DMS153 (cell line): ENCODE measurements around the gene DCDC2C.
A peak's percentile ranks its signal among the peaks of the same experiment; 100 is the strongest.
"Not testable (repeated sequence)": the region's sequence is repeated elsewhere in the genome, so short reads cannot be mapped to it uniquely, and the experiment has no call there.

Source experiments
- DNase-seq: peaks from one replicate; lab custom pipeline; 2025; lab: John Stamatoyannopoulos, UW

Gene DCDC2C

DNA sequence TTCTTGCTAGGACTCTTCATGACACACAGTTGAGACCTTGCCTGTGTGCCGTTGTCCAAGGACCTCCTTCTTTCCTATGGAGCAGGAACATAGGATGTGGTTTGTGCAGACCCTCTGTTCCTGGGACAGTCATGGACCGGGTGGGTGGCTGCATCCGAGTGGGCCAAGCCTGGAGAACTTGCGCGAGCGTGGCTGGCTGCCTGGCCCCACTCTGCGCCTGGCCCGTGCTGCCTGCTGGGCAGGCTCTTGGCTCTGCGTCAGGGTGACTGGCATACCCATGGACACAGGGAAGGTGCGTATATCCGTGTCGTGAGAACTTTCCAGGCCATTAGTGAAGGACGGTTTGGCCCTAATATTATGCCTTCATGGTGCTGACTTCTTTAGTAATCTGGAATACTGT, 68.2 kb downstream of the DCDC2C start:
- no peak for DNase-seq

DNA sequence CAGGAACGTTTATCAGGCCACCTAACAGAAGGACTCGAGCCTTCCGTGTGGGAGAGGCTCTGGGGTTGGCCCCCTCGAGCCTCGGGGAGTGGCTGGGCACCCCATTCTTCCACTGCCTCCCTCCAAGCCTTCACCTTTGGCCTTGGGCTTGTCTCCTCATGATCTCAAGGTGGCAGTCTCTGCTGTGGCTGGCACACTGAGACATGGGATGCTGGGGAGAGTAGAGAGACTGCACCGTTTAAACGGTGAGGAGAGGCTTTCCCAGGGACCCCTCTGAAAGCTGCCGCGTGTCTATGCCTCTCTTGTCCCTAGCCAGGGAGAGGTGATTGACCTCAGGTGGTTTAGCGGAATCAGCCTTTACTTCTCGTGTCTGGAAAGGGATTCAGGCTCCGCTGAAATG, 71.0 kb downstream of the DCDC2C start:
- DNase-seq, result no peak

DNA sequence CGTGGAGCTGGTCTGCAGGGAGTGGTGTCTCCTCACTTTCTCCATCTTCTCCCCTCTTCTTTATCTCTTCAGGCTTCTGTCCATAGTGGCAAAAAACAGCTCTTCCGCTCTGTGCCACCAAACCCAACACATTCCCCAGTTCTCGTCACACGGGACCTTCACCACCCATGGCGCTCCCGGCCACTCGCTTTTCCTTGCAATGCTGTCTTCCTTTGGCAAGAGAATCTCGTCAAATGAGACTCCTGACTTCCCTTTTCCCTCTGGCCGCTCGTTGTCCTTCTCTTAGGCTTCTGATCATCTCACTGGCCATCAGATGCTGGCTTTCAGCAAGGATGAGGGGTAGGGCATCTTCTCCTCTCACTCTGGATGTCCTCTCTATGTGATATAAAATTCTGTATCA, 72.9 kb downstream of the DCDC2C start:
- no peak for DNase-seq

DNA sequence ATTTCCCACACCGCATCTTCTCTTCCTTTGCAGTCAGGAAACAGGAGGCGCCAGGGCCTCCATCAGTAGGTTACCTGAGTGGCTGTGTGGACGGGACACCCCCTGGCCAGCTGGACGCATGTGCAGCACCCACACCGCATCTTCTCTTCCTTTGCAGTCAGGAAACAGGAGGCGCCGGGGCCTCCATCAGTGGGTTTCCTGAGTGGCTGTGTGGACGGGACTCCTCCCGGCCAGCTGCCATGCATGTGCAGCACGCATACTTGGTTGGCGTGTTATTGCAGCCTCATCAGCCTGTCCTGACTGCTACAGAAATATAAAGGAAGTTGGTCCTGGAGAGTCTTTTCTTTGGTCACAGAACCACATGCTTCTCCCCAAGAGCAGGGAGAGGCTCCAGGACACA, 74.6 kb downstream of the DCDC2C start:
- no peak for DNase-seq

DNA sequence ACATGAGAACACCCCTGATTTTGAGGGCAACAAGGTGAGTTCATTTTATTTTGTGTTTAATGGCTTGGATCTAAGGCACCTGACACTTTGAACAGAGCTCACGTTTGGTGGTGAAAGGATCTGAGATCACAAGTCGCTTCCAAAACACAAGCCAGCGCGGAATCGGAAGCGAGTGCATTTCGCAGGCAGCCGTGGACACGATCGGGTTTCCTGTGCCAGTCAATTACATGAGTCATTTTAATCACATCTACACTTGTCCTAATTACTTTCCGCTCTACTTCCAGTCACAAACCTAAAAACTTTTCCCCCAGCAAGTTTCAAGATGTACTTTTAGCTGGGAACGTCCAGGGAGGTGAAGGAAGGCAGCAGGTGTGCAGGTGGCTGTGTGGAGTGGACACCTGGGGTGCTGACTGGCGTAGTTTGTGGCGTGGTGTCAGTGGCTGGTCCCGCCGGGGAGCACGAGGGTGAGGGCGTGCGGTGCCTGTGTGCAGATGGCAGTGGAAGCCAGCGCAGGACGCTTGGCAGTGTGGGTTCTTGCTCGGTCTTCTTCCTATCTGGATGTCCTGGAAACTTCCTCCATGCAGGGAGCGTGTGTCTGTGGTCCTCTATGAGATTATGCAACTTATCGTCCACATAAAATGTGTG, 75.6 kb downstream of the DCDC2C start:
- no peak for DNase-seq

DNA sequence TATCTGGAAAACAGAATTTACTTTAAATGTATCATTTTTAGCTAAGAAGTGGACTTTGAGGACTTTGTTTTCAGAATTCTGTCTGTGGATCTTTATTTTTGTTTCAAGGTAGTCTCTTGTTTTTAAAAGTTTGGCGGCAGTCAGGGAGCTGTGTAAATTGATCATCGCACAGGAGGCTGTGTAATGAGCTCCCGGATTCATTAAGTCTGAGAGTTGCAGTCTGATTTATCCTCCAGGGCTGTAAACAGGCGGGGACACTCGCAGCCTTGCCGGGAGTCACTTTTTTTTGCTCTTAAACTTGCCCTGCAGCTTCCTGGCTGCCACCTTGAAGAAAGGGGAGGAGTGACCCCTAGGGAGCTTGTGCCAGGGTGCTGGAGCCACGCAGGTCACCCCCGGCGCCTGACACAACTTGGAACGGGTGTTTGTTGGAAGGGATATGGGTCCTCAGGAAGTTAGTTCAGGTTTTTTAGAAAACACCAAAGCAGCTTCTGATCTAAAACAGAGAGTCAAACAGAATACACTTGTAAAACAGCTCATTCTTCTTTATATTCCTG, 76.2 kb downstream of the DCDC2C start:
- no peak for DNase-seq

DNA sequence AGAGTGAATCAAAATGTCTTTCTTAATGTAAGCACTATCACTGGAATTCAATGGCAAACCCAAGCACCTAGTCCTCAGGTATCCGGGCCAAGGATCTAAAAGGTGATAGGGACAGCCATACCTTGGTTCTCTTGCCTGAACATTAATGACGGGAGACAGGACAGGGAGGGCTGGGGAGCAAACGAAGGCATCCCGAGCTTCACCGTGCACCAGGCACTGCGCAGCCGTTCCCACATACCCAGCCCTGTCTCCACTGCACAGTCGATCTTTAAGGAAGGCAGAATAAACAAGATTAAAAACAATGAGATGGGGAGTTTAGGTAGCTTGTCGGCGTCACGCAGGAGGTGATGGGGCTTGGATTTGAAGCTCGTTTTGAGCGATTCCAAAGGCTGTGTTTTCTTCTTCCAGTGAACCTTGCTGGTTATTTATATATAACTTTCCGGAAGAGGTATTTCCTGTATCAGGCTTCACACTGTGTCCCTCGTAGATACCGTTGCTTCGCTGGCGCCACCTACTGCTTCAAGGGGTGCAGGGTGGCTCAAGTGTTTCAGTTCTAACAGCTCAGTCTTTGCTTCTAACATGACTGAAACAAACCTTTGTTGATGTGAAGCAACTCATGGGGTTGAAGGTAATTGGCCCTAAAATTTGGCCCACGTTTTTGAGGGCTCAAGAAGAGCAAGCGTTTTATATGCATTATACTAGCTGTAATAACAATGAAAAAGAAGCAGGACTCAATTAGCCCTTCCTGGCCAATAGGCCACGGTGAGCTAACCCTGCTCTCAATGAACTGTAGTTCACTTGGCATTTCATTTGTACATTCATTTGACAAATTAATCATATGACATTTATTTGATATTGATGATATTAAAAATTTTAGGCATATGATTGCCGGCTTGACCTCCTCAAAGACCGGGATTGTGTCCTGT, 77.4 kb downstream of the DCDC2C start:
- peak; percentile 78 for DNase-seq

DNA sequence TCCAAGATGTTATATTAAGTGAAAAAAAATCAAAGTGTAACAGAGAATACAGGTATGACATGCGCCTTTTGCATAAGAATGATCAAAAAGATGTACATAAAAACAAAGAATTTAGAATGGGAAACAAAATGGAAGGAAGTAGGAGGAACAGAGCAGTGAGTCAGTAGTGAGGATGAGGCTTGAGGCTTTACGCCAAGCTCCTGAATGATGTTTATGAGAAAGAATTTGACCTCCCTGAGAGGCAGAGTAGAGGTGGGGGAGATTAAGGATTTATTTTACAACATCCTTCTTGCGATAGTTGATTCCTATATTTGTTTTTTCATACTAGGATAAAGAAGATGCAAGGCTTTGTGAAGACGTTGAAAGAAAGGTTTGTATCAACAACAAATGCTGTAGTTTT, 81.4 kb downstream of the DCDC2C start:
- no peak for DNase-seq

DNA sequence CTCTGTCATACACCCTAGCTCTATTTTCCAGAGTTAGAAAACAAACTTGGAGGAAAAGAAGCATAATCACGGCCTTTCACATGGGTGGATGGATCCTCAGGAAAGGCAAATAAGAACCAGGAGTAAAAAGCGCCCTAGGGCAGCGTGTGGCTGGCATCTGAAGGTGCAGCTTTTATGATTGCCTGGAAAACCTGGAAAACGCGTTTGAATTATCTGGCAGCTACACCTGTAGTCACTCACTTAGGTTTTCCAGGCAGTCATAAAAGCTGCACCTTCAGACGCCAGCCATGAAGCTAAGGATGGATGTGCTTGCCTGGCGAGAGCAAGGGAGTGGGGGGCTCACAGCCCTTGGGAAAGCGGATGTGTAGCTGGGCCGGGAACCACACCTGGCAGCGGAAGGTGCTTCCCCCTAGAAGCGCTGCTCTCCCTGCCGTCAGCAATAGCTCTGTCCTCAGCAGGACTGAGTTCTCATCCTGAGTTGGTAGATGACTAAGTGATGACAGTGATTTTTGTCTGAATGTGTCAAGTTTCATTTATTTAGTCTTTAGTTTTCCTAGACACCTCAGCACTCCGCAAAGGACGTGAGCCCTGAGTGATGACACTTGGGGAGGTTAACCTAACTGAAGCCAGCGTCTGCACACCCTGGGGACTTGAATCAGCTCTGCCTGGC, 82.0 kb downstream of the DCDC2C start:
- DNase-seq, result no peak

DNA sequence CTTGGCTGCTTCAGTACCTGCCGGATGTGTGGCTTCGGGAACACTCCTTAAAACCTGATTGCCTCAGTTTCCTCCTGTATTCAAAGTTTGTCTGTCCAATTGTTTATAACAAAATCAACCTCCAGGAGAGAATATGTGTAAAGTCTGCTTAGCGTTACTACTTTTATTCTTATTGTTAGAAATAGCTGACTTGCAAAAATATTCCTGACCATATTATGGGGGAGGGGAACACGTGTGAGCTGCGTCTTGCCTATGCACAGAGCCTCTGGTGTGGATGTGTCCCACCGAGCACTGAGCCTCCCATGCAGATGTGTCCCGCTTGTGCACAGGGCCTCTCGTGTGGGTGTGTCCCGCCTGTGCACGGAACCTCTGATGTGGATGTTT, 82.5 kb downstream of the DCDC2C start:
- DNase-seq, result no peak

DNA sequence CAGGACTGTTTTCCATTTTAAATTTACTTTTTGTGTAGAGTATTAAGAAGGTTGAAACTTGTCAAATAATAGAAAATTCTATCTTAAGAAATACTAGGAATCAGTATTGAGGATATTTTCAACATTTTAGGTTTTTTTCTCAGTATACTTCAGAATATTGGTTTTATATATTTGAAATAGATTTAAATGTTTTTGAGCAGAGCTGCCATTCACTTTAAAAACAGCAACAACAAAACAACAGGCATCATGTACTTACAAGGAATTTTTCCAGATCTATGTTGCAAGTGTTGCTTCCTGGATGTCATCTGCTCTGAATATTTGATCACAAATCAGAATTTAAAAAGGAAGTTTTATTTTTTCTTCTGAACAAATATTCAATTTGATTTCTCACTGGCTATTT, 84.4 kb downstream of the DCDC2C start:
- no peak for DNase-seq

DNA sequence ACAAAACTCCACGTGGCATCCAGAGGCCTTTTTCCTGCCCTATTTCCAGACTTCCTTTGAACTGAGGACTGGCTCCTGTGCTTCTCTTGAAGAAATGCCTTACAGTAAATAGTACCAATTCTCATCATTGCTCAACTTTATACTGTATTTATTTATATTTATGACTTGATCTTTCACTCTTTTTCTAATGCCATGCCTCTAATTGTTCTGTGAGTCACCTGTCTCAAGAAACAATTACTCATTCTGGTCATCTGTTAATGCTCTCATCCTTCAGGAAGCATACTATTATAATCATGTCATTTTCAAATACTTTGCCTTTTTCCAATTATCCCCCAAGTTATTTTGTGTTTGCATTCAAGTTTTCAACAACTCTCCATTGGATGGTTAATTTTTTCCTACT, 85.9 kb downstream of the DCDC2C start:
- DNase-seq, result no peak

DNA sequence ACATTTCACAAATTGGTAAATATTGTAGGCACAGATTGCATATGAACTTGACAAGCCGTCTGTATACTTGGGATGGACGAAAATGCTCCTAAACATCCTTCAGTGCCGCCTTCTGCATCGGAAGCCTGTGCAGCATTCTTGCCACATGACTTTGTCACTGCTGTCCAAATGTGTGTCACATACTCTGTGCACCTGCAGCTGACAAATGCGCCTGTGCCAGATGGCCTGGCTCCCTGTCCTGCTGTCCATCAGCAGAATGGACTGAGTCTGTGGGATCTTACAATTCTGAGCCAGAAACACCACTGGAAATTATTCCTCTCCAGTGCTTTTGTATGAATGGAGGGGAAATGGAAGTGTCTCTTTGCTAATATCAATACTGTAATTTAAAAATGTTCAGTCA, 89.9 kb downstream of the DCDC2C start:
- no peak for DNase-seq

DNA sequence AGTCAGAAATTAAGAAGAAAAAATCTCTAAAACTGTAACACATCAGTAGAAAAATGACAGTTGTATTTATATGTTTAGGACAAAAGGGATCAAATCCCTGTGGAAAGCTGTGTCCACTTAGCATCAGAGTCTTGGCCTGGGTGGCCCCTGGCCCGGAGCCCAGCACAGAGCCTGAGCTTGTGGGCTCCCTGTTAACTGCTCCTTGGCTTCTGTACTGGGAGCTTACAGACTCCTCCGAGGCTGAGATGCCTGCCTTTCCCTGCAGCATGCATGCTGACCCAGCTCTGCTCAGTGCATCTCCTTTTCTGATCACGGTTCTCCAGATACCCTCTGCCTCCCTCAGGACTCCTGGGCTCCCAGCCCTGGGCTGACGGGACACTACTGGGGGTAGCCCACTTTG, 98.1 kb downstream of the DCDC2C start:
- no peak for DNase-seq

DNA sequence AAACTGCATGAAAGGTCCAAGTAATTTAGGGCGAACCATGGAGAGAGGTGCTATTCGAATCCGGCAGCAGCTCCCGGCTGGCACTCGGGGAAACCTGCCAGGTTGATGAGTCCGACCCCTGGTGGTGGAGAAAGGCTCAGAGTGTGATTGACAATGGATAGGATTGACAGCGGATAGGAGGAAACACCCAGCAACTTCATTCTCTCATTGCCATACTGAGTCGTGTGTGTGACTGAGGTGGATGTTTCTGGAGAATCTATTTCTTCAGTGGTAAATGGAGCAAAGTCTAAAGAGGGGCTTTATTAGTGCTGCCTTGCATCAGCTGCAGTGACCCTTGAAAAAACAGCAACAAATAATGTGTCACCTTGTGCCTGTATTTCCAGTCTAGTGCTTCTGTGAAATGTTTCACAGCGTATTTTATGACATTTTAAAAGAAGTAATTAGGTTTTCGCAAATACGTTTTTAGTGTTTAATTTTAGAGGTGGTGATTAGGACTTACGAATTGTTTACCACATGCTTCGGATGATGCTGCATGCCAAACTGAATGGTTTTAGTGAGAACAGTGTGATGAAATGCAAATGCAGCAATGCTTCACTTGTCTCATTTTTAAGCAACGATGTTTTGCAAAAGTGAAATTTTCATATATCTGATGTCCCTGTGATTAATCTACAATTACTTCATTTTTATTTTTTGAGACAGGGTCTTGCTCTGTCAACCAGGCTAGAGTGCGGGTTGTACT, 102.0 kb downstream of the DCDC2C start:
- no peak for DNase-seq

DNA sequence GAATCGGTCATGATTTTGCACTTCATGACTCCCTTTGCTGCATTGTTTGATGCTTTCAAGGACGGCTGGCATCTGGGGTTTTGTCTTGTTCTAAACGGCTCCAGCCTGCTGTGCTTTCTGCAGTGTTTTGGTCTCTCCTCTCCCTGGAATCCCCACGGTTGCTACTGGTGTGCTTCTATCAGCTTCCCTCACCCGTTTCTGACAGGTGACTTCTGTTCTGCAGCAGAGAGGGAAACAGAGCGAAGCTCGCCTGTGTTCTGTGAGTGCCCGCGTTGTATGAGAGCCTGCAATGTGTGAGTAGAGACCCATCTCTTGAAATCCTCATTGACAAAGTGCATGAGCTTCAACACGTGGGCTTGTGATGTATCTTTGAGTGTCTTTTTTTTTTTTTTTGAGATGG, 102.8 kb downstream of the DCDC2C start:
- DNase-seq, result no peak

DNA sequence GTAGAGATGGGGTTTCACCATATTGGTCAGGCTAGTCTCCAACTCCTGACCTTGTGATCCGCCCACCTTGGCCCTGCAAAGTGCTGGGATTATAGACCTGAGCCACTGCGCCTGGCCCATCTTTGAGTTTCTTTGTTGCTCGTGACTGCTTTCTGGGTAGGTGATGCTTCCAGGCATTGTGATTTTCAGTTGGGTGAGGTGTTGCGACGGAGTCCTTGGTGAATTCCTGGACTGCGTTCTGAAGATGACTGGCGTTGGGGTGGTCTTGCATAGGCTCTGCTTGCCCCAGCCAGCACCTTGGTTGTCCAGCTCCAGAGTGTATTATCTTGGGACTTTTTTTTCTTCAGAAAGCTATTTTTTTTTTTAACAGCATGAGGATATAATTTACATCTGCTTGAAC, 103.4 kb downstream of the DCDC2C start:
- DNase-seq, result no peak

DNA sequence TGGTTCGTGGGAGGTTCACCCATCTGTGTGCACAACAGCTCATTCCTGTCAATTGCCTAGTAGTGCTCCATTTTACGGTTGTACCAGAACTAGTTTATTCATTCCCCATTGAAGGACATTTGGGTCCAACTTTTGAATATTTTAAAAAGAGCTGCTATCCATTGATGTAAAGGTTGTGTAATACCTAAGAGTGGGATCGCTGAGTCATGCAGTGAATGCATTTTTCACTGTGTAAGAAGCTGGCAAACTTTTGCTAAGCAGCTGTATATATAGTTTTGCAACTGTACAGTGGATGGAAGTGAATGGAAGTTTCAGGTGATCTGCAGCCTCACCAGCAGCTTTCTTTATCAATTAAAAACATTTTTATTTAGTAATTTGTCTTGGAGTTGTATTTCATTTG, 104.5 kb downstream of the DCDC2C start:
- DNase-seq, result no peak

DNA sequence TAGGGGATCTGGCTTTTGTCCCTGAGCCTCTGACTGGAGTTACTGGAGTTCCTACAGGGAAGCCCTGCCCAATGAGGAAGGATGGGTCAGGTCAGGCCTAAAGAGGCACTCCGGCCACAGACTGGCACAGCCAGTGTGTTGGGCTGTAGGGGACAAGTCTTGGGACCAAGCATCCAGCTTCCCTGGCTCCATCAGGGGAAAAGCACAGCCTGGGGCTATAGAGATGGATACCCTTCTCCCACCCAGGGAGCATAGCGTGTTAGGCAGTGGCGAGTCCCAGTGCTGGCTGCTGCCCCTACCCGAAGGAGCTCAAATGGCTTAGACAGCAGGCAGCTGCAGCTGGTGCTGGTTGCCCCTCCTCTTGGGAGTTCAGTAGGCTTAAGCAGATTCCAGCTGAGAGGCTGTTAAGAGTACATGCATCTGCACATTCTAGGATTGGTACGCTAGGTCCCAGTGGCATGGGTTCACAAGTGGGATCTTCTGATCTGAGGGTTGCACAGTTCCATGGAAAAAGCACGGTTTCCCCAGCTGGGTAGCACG, 111.4 kb downstream of the DCDC2C start:
- DNase-seq, result no peak

DNA sequence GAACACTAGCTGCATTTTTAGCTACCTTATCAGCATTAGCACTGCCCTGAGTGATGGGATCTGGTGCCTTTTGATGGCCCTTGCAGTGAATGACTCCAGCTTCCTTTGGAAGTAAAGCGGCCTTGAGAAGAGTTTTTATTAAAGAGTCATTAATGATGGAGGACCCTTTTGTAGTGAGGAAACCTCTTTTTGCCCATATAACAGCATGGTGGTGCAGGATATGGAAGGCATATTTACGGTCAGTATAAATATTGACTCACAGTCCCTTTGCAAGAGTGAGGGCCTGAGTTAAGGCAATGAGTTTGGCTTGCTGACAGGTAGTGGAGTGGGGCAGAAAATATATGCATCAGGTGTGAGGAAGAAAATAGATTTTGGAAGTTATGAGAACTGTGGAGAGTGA, 113.8 kb downstream of the DCDC2C start:
- not testable (repeated sequence) for DNase-seq

DNA sequence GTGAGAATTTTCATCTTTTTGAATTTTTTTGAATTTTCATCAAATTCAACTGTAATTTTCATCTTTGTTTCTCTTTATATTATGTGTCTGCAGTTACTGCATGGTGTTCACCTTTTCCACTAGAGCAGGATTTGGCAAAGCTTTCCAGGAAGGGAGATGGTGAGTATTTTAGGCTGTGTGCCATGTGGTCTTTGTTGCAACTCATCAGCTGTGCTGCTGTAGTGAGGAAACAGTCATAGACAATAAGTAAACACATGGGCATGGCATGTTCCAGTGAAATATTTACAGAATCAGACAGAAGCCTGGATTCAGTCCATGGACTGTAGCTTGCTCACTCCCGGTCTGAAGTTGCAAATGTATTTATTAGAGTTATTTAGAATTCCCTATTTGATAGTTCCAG, 120.4 kb downstream of the DCDC2C start:
- peak; percentile 48 for DNase-seq
